Gastrocnemius medialis (tissue), 4 donors: ENCODE results near the gene RDH5. TPM values are rescaled to one million over a fixed set of nuclear protein-coding genes. Genes with fewer than 3 reads are reported as not detected.

Source experiments
- ATAC-seq, 2 donors: fragments of 150-250 bp; one replicate each; pipeline ENCODE4 v1.9.1; 2016
- DNase-seq, 2 donors: peaks; one replicate each; pipeline ENCODE4 v3.0.0-alpha.2; 2019
- H3K27ac ChIP-seq, 4 donors: fragments of 200-600 bp; sonication (generic); 1 replicate in 1 of 4; 2 replicates in 3 of 4; pipeline ENCODE4 v1.5.1; 2016 to 2018; ENCODE audit warnings: mild to moderate bottlenecking in 2 of 4, moderate library complexity in 1 of 4
- H3K27me3 ChIP-seq, 3 donors: fragments of 200-600 bp; sonication (generic) in 2 of 3; 1 replicate in 1 of 3; 2 replicates in 2 of 3; pipeline versions ENCODE4 v1.5.1 to v1.6.0; 2016 to 2019; ENCODE audit warnings: mild to moderate bottlenecking in 1 of 3, moderate library complexity in 1 of 3
- H3K36me3 ChIP-seq, 2 donors: fragments of 200-600 bp; sonication (generic) in 1 of 2; one replicate each; pipeline ENCODE4 v1.5.1; 2017 to 2018
- H3K4me1 ChIP-seq, 2 donors: fragments of 200-600 bp; sonication (generic) in 1 of 2; one replicate each; pipeline ENCODE4 v1.5.1; 2016 to 2017; ENCODE audit warnings: mild to moderate bottlenecking in 2 of 2
- H3K4me3 ChIP-seq, 4 donors: fragments of 200-600 bp; sonication (generic) in 3 of 4; 1 replicate in 1 of 4; 2 replicates in 3 of 4; pipeline ENCODE4 v1.5.1; 2016 to 2019; ENCODE audit warnings: mild to moderate bottlenecking in 2 of 4
- H3K9me3 ChIP-seq, 3 donors: fragments of 200-600 bp; sonication (generic) in 2 of 3; 1 replicate in 1 of 3; 2 replicates in 2 of 3; pipeline ENCODE4 v1.5.1; 2016 to 2019
- POLR2A ChIP-seq, 2 donors: fragments of 450-650 bp; IDR thresholded peaks; one replicate each; pipeline ENCODE4 v1.6.1; 2017; ENCODE audit warnings: antibody characterized with exemption in 2 of 2, mild to moderate bottlenecking in 2 of 2, moderate library complexity in 2 of 2
- in situ Hi-C, 4 donors: fragments of 200-750 bp; cut with MboI; loops; one replicate each; pipeline versions ENCODE4 v1.15.0 to v1.8.0; 2017; ENCODE audit warnings: low sequenced_read_pairs in 4 of 4
- intact Hi-C: fragments of 100-400 bp; cut with DNase I; formaldehyde crosslinking; loops from one replicate; pipeline ENCODE4 v1.15.1; 2023; ENCODE audit warnings: low total_unique reads
- total RNA-seq, 4 donors: library from RNA; depleted of rRNA; stranded (reverse); fragments of >200 nt; gene quantifications; one replicate each; pipeline versions ENCODE4 v1.1.0 to v1.2.3, GENCODE V29; 2016
- TF ChIP-seq, protein P1 (sequence below), 5 experiments: fragments of 450-650 bp in 3 of 5; fragments of 200-600 bp in 2 of 5; sonication (generic) in 2 of 5; IDR thresholded peaks in 4 of 5; conservative IDR thresholded peaks in 1 of 5; 1 replicate in 4 of 5; 2 replicates in 1 of 5; pipeline ENCODE4 v1.5.1; 2016 to 2019; ENCODE audit warnings: antibody characterized with exemption in 5 of 5, mild to moderate bottlenecking in 3 of 5, moderate library complexity in 3 of 5

RDH5 gene
- total RNA-seq, 4 donors from 2014 or later, result 3.8 to 10.3 (median 7.5) TPM

DNA sequence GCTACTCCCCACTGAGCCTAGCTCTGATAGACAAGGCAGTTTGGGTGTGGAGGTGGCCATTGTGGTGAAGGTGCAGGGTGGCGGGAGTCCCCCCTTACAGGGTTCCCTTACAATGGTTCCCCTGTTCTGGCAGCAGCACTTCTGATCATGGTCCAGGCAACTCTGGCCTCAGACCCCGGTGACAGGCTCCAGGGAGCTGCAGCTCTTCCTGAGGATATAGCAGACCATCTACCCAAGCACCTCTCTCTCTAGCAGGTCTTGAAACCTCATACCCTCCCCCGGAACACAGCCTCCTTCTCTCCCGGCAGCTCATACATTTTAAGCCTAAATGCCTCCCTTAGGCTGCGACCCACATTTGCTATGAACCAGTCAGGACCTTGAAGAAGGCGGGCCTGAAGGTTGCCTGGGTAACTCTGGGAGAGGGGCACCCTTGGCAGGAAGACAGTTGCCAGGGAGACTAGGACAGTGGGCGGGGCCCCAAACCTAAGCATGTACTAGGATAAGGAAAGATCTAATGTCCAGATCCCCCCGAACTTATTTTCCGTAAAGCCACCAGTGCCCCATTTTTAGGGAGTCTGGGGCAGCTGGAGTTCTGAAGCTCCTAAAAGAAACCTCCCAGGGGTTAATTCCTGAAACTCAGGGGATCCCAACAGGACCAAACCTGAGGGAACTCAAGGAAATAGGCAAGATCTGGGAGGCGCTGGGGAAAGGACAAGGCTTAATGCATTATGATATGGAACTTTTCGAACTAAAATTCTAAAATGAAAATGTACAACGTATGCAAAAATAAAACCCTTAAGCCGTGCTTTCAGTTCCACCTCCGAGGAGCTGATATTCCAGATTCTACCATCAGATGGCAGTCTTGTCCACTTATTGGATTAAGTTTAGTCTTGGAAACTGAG lies 18.2 kb downstream of the RDH5 start:
- H3K36me3 ChIP-seq, result no peaks in the 10 kb centered on the region
- peak overlapping the region; percentile 48 to 63 (median 59) for H3K4me3 ChIP-seq
- DNase-seq, result no peak
- H3K9me3 ChIP-seq, result no peaks in the 10 kb centered on the region
- peak; percentile 70 to 79 for ATAC-seq
- TF ChIP-seq POLR2A (IDR thresholded peaks at IDR 0.05), result no peak
- TF ChIP-seq, protein P1, sequence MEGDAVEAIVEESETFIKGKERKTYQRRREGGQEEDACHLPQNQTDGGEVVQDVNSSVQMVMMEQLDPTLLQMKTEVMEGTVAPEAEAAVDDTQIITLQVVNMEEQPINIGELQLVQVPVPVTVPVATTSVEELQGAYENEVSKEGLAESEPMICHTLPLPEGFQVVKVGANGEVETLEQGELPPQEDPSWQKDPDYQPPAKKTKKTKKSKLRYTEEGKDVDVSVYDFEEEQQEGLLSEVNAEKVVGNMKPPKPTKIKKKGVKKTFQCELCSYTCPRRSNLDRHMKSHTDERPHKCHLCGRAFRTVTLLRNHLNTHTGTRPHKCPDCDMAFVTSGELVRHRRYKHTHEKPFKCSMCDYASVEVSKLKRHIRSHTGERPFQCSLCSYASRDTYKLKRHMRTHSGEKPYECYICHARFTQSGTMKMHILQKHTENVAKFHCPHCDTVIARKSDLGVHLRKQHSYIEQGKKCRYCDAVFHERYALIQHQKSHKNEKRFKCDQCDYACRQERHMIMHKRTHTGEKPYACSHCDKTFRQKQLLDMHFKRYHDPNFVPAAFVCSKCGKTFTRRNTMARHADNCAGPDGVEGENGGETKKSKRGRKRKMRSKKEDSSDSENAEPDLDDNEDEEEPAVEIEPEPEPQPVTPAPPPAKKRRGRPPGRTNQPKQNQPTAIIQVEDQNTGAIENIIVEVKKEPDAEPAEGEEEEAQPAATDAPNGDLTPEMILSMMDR (IDR thresholded peaks at IDR 0.05 in 4 of 5, conservative IDR thresholded peaks at IDR 0.05 in 1 of 5), result peak; percentile 80 to 96 (median 85)
- intact Hi-C loops (loop anchor here (1.0 to 2.0 kb wide), 2 partner anchors 58 to 202 kb away; no protein-coding TSS in a partner anchor), in situ Hi-C loops (loop anchor here (5.0 to 10.0 kb wide), 4 partner anchors 79 to 204 kb away; partner anchors contain the start of genes DNAJC14 (in 1 of the 4), ORMDL2 (in 1 of the 4) and SARNP (in 1 of the 4))
- peaks cover 6 to 11% of the 10 kb centered on the region in 2 donors for H3K4me1 ChIP-seq
- H3K27me3 ChIP-seq, result no peaks in the 10 kb centered on the region
- peak overlapping the region; percentile 28 to 50 (median 46) for H3K27ac ChIP-seq

DNA sequence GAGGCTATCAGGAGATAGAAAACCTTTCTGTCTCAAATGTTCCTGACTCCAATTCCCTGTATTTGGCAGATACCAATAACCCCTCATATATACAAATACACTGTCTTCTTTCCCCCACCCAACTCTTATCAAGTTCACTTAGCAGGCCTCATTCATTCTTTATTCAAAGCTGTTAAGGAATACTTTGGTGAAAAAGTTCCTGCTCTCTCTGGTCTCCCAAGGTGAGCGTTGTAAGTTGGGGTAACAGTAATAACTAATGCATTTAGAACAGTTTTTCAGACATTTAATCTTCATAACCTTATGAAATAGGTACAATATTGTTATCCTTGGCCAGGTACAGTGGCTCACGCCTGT lies 18.8 kb downstream of the RDH5 start:
- ATAC-seq, result no peak
- in situ Hi-C loops (loop anchor here (5.0 to 10.0 kb wide), 4 partner anchors 78 to 203 kb away; partner anchors contain the start of genes DNAJC14 (in 1 of the 4), ORMDL2 (in 1 of the 4) and SARNP (in 1 of the 4)), intact Hi-C loops (loop anchor here (2.0 kb wide), 1 partner anchor 58 kb away; no protein-coding TSS in a partner anchor)
- TF ChIP-seq POLR2A (IDR thresholded peaks at IDR 0.05), result no peak
- TF ChIP-seq, protein P1 (IDR thresholded peaks at IDR 0.05 in 4 of 5, conservative IDR thresholded peaks at IDR 0.05 in 1 of 5), result no peak
- Histone ChIP-seq H3K27me3 (peaks cover 0 to 4% (median 0%) of the 10 kb centered on the region in 3 donors), H3K4me1 (peaks cover 9 to 18% of the 10 kb centered on the region in 2 donors), H3K9me3 (no peaks in the 10 kb centered on the region), H3K36me3 (no peaks in the 10 kb centered on the region), H3K4me3 (peak overlapping the region in 1 of 4 donors; percentile 56), H3K27ac (no peak overlapping the region)
- DNase-seq, result no peak

DNA sequence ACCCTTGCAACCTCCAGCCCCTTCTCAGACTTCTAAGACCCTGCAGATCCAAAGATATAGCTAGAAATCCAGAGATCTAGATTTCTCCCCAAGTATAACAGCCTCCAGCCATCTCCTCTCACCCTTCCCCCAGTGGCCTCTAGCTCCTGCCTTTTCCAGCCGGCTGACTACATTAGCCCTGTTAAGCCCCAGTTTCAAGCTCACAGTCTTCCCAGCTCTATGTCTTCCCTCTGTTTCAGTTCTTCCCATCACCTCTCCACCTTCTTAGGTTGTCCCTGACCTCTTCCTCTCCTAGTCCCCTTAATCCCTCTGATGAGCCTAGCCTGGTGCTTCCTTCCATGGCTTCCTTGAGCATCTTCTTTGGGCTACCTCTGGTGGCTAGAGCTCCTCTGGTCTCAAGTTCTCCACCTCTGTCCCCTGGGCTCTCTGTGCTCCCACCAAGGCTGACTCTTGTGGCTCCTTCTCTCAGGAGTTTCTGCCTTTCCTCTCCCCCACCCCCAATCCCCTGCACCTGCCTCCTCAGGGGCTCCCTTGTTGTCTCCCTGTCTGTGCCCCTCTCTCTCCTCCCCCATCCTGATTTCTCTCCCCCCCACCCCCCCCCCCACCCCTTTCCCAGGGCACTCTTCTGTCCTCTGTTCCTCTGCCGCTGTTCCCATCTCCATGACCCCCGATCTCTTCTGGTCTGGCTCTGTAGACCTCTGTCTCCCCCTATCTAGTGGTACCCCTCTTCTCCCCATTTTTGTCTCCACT lies 21.9 kb downstream of the RDH5 start:
- Histone ChIP-seq H3K4me1 (peaks cover 13 to 22% of the 10 kb centered on the region in 2 donors), H3K27ac (peak overlapping the region in 1 of 4 donors; percentile 25), H3K27me3 (peaks cover 0 to 4% (median 0%) of the 10 kb centered on the region in 3 donors), H3K36me3 (no peaks in the 10 kb centered on the region), H3K4me3 (peak overlapping the region in 1 of 4 donors; percentile 54), H3K9me3 (no peaks in the 10 kb centered on the region)
- no peak for DNase-seq
- in situ Hi-C loops (no loop called here), intact Hi-C loops (no loop called here)
- TF ChIP-seq, protein P1 (IDR thresholded peaks at IDR 0.05 in 4 of 5, conservative IDR thresholded peaks at IDR 0.05 in 1 of 5), result no peak
- no peak for TF ChIP-seq POLR2A (IDR thresholded peaks at IDR 0.05)
- no peak for ATAC-seq

DNA sequence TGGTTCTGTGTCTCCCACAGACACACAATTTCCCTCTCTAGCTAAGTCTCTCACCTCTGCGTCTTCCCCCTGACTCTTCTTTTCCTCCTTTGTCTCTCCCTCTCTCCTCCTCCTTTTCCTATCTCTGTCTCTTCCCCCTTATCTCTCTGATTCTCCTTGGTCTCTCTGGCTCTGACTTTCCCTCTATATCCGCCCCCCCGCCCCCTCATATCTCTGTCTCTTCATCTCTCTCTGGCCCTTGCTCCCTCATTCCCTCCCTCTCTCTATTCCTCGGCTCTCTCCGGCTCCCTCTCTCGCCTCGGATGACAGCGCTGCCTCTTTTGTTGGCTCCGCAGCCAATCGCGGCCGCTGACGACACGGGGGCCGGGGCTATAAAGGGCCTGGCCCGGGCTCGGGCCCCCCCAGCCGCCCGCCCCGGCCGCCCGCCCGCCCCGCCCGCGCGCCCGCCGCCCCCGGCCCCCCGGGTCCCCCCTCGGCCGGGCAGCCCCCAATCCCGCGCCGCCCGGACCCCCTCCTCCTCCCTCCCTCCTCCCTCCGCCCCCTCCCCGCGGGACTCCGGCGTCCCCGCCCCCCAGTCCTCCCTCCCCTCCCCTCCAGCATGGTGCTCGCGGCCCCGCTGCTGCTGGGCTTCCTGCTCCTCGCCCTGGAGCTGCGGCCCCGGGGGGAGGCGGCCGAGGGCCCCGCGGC lies 22.7 kb downstream of the RDH5 start, which contains the start of gene GDF11:
TSS of gene GDF11 (plus strand) at position 404 of the 687 bp plus-strand sequence. CDS start at position 599, 195 bp downstream.
- peaks cover 0 to 4% (median 0%) of the 10 kb centered on the region in 3 donors for H3K27me3 ChIP-seq
- peak; percentile 28 to 39 for ATAC-seq
- no peaks in the 10 kb centered on the region for H3K9me3 ChIP-seq
- peaks cover 13 to 22% of the 10 kb centered on the region in 2 donors for H3K4me1 ChIP-seq
- in situ Hi-C loops (no loop called here), intact Hi-C loops (no loop called here)
- H3K27ac ChIP-seq, result peak within 1 kb of the TSS in 3 of 4 donors; percentile 1 to 25 (median 18)
- H3K36me3 ChIP-seq, result no peaks in the 10 kb centered on the region
- TF ChIP-seq POLR2A (IDR thresholded peaks at IDR 0.05), result peak; percentile 32 to 64
- TF ChIP-seq, protein P1 (IDR thresholded peaks at IDR 0.05 in 4 of 5, conservative IDR thresholded peaks at IDR 0.05 in 1 of 5), result no peak
- DNase-seq, result peak; percentile 52 to 54
- H3K4me3 ChIP-seq, result peak within 1 kb of the TSS; percentile 54 to 79 (median 60)
